Endothelial cell of umbilical vein (primary cell): ENCODE measurements around the gene SATB1. TPM values are rescaled to one million over a fixed set of nuclear protein-coding genes. Genes with fewer than 3 reads are reported as not detected.
A peak's percentile ranks its signal among the peaks of the same experiment; 100 is the strongest.

Source experiments
- BruUV-seq: library from RNA; stranded (reverse); fragments of 400-500 nt; replicated peaks from 2 replicates; lab custom pipeline; 2021; lab: Mats Ljungman, UMichigan
- CTCF ChIA-PET: fragments of 300-600, 350-600 bp; sonication (Branson Sonifier 250); formaldehyde crosslinking; loops from one replicate; lab custom pipeline; 2021; ENCODE audit warnings: antibody characterized with exemption, inconsistent platforms; lab: Charles Lee
- POLR2A ChIA-PET: fragments of 300-600, 350-600 bp; sonication (Branson Sonifier 250); formaldehyde crosslinking; loops from one replicate; lab custom pipeline; 2021; ENCODE audit warnings: antibody characterized with exemption, inconsistent platforms; lab: Charles Lee
- DNase-seq: peaks from one replicate; pipeline ENCODE4 v3.0.0-alpha.2; 2011; ENCODE audit warnings: low read depth, low spot score
- FAIRE-seq: peaks from 2 replicates; lab custom pipeline; 2011; peaks lifted over from hg19 to GRCh38; lab: Jason Lieb, UNC
- H2AFZ ChIP-seq: 2 replicates; pipeline ENCODE4 v1.6.0; 2012; ENCODE audit warnings: low read depth, low read length, control low read depth, inconsistent platforms
- H3K27ac ChIP-seq: 2 replicates; pipeline ENCODE4 v1.5.1; 2011; ENCODE audit warnings: low read depth, mild to moderate bottlenecking, control low read depth, low read length, moderate library complexity; ENCODE audit not compliant: insufficient read depth
- H3K27me3 ChIP-seq, 2 experiments: 2 replicates each; pipeline versions ENCODE4 v1.6.0 to v1.6.1; 2011; ENCODE audit warnings: low read length in 2 of 2, mixed read lengths in 1 of 2; ENCODE audit not compliant: control insufficient read depth in 2 of 2, insufficient read depth in 2 of 2
- H3K36me3 ChIP-seq, 2 experiments: 2 replicates in 1 of 2; 3 replicates in 1 of 2; pipeline ENCODE4 v1.5.1; 2011; ENCODE audit warnings: low read length in 2 of 2, mild to moderate bottlenecking in 1 of 2, moderate library complexity in 1 of 2; ENCODE audit not compliant: control insufficient read depth in 2 of 2, insufficient read depth in 2 of 2; ENCODE audit errors: extremely low read depth in 1 of 2
- H3K4me1 ChIP-seq: 3 replicates; pipeline ENCODE4 v1.5.1; 2011; ENCODE audit warnings: mild to moderate bottlenecking, low read length; ENCODE audit not compliant: control insufficient read depth, insufficient read depth; ENCODE audit errors: extremely low read depth
- H3K4me2 ChIP-seq: 2 replicates; pipeline ENCODE4 v1.6.1; 2011; ENCODE audit warnings: low read length, control low read depth, mixed read lengths; ENCODE audit not compliant: insufficient read depth
- H3K4me3 ChIP-seq, 3 experiments: fragments of 200-600 bp in 1 of 3; sonication (generic), shearing (Covaris generic) in 1 of 3; replicated peaks in 1 of 3; 2 replicates each; pipeline ENCODE4 v1.5.1; 2011 to 2016; ENCODE audit warnings: control low read depth in 3 of 3, low read length in 3 of 3, mild to moderate bottlenecking in 2 of 3, inconsistent platforms in 1 of 3, low read depth in 1 of 3, moderate library complexity in 1 of 3; ENCODE audit not compliant: insufficient read depth in 1 of 3
- H3K79me2 ChIP-seq: 2 replicates; pipeline ENCODE4 v1.6.0; 2012; ENCODE audit warnings: low read length, inconsistent platforms; ENCODE audit not compliant: control insufficient read depth, insufficient read depth
- H3K9ac ChIP-seq: replicated peaks from 2 replicates; pipeline ENCODE3; 2011; ENCODE audit warnings: low read length, control low read depth; ENCODE audit not compliant: insufficient read depth; ENCODE audit errors: extremely low read depth
- H3K9me1 ChIP-seq: replicated peaks from 3 replicates; pipeline ENCODE4 v1.6.0; 2011; ENCODE audit warnings: mild to moderate bottlenecking, low read length; ENCODE audit not compliant: control insufficient read depth, insufficient read depth; ENCODE audit errors: extremely low read depth
- H3K9me3 ChIP-seq: replicated peaks from 2 replicates; pipeline ENCODE4 v1.5.1; 2012; ENCODE audit warnings: low read length, inconsistent platforms; ENCODE audit not compliant: control insufficient read depth, insufficient read depth
- H4K20me1 ChIP-seq: replicated peaks from 2 replicates; pipeline ENCODE3; 2011; ENCODE audit warnings: mild to moderate bottlenecking, low read length; ENCODE audit not compliant: control insufficient read depth, insufficient read depth; ENCODE audit errors: extremely low read depth
- CTCF ChIP-seq, 2 donors: IDR thresholded peaks; 1 replicate in 1 of 2; 2 replicates in 1 of 2; pipeline ENCODE4 v1.5.1; 2011; ENCODE audit warnings: low read length in 2 of 2, mild to moderate bottlenecking in 2 of 2, moderate library complexity in 2 of 2, control low read depth in 1 of 2, inconsistent platforms in 1 of 2, low read depth in 1 of 2; ENCODE audit not compliant: insufficient read depth in 1 of 2; ENCODE audit errors: extremely low read depth in 1 of 2
- EZH2 ChIP-seq: IDR thresholded peaks from 2 replicates; pipeline ENCODE4 v1.6.1; 2012; ENCODE audit warnings: borderline replicate concordance, low read depth, mild to moderate bottlenecking, moderate library complexity, low read length, inconsistent platforms; ENCODE audit not compliant: severe bottlenecking
- FOS ChIP-seq: IDR thresholded peaks from 2 replicates; pipeline ENCODE4 v1.6.1; 2011; ENCODE audit warnings: mild to moderate bottlenecking, low read length, moderate library complexity, borderline replicate concordance; ENCODE audit not compliant: insufficient read depth
- GATA2 ChIP-seq: IDR thresholded peaks from 2 replicates; pipeline ENCODE4 v1.7.0; 2011; ENCODE audit warnings: low read depth, mild to moderate bottlenecking, moderate library complexity, mixed read lengths, low read length; ENCODE audit not compliant: insufficient read length, insufficient read depth
- JUN ChIP-seq: IDR thresholded peaks from 2 replicates; pipeline ENCODE4 v1.6.1; 2011; ENCODE audit warnings: borderline replicate concordance, low read depth; ENCODE audit not compliant: insufficient read length, insufficient read depth
- MAX ChIP-seq: IDR thresholded peaks from 2 replicates; pipeline ENCODE4 v1.6.1; 2011; ENCODE audit not compliant: insufficient read depth, insufficient read length
- MYC ChIP-seq: IDR thresholded peaks from one replicate; pipeline ENCODE4 v1.6.1; 2011; ENCODE audit warnings: mild to moderate bottlenecking, low read depth, low read length
- POLR2A ChIP-seq: IDR thresholded peaks from 2 replicates; pipeline ENCODE4 v1.6.1; 2012; ENCODE audit warnings: low read depth, mild to moderate bottlenecking, control low read depth, low read length
- POLR2AphosphoS5 ChIP-seq: IDR thresholded peaks from 2 replicates; pipeline ENCODE4 v1.6.1; 2012; ENCODE audit warnings: low read depth, mild to moderate bottlenecking, control low read depth, low read length, moderate library complexity; ENCODE audit not compliant: insufficient read depth
- dilution Hi-C: fragments of 300-500 bp; cut with MboI; formaldehyde crosslinking; loops from one replicate; pipeline ENCODE4 v1.15.0; 2019; ENCODE audit warnings: low sequenced_read_pairs; ENCODE audit not compliant: extremely low pct_ligation_motif_present
- intact Hi-C: fragments of 100-400 bp; cut with micrococcal nuclease; formaldehyde crosslinking; loops from one replicate; pipeline ENCODE4 v1.10.0; 2022
- polyA plus RNA-seq, 4 experiments: library from polyadenylated mRNA; depleted of rRNA in 3 of 4; stranded (reverse) in 3 of 4; unstranded in 1 of 4; fragments of >200 nt; gene quantifications; 2 replicates each; pipeline versions ENCODE4 v1.2.1 to v1.2.3, GENCODE V29; 2011 to 2012; ENCODE audit warnings: missing spikeins in 1 of 4
- total RNA-seq: library from RNA; stranded (reverse); gene quantifications from 2 replicates; pipeline ENCODE4 v1.2.3, GENCODE V29; 2021

SATB1 gene
- total and polyA plus RNA-seq, 2 donors (not counting 3 experiments of a cell fraction or from before 2014, with no cell fraction given), result 3.9 to 6.2 TPM

GRCh38 chr3:18425641-18426257 is 610 bp upstream of the SATB1 start:
- peaks cover 8% of the 10 kb centered on the region for H3K4me1 ChIP-seq
- no TSS peak for BruUV-seq
- H4K20me1 ChIP-seq, result no peaks in the 10 kb centered on the region
- no peaks in the 10 kb centered on the region for H3K79me2 ChIP-seq
- ChIA-PET CTCF (interaction anchor here (0.7 kb wide), 1 partner anchor 19 kb away, joined by 3 read pairs; no protein-coding TSS in a partner anchor), POLR2A (no interaction called here)
- peak overlapping the region; percentile 39 to 68 (median 66) for H3K4me3 ChIP-seq
- H3K36me3 ChIP-seq, result no peaks in the 10 kb centered on the region
- dilution Hi-C loops, result no loop called here
- H3K27ac ChIP-seq, result no peak overlapping the region
- H3K9me3 ChIP-seq, result no peaks in the 10 kb centered on the region
- H3K9me1 ChIP-seq, result no peaks in the 10 kb centered on the region
- H2AFZ ChIP-seq, result peak overlapping the region; percentile 88
- no peak for FAIRE-seq
- H3K27me3 ChIP-seq, result peaks cover 8 to 40% of the 10 kb centered on the region in 2 experiments
- peak overlapping the region; percentile 57 for H3K4me2 ChIP-seq
- TF ChIP-seq JUN, result no peak
- TF ChIP-seq FOS, result no peak
- no peak for TF ChIP-seq CTCF (IDR thresholded peaks at IDR 0.05; ENCODE audit: extremely low read depth in 1 of 2, insufficient read depth in 1 of 2, low read depth in 1 of 2, low read length in 2 of 2)
- TF ChIP-seq MYC, result no peak
- no peak for TF ChIP-seq GATA2
- TF ChIP-seq POLR2A, result no peak
- no peak for TF ChIP-seq MAX
- no peak for TF ChIP-seq POLR2AphosphoS5
- no peak for TF ChIP-seq EZH2
- no peak overlapping the region for H3K9ac ChIP-seq
- DNase-seq, result peak; percentile 6
- intact Hi-C loops, result no loop called here
